Fibroblast of lung (primary cell): Measurements from ENCODE around the gene BDH1. TPM values are rescaled to one million over a fixed set of nuclear protein-coding genes. Genes with fewer than 3 reads are reported as not detected.

Source experiments
- DNase-seq, 2 donors: peaks; one replicate each; pipeline versions ENCODE4 v3.0.0 to v3.0.0-alpha.2; 2010; ENCODE audit warnings: low read depth in 2 of 2
- H2AFZ ChIP-seq: 2 replicates; pipeline ENCODE4 v1.5.1; 2012; ENCODE audit warnings: low read length, control low read depth, inconsistent platforms
- H3K27ac ChIP-seq: 2 replicates; pipeline ENCODE4 v1.5.1; 2011; ENCODE audit warnings: low read length, control low read depth; ENCODE audit not compliant: insufficient read depth
- H3K27me3 ChIP-seq: 2 replicates; pipeline ENCODE4 v1.5.1; 2011; ENCODE audit warnings: mild to moderate bottlenecking, low read length; ENCODE audit not compliant: control insufficient read depth, insufficient read depth
- H3K36me3 ChIP-seq: 2 replicates; pipeline ENCODE4 v1.5.1; 2011; ENCODE audit warnings: low read length; ENCODE audit not compliant: control insufficient read depth, insufficient read depth
- H3K4me1 ChIP-seq: 2 replicates; pipeline ENCODE4 v1.5.1; 2011; ENCODE audit warnings: low read length; ENCODE audit not compliant: control insufficient read depth, insufficient read depth; ENCODE audit errors: extremely low read depth
- H3K4me2 ChIP-seq: 2 replicates; pipeline ENCODE4 v1.5.1; 2011; ENCODE audit warnings: low read length, control low read depth; ENCODE audit not compliant: insufficient read depth; ENCODE audit errors: extremely low read depth
- H3K4me3 ChIP-seq, 4 experiments: fragments of 200-600 bp in 1 of 4; sonication (generic) in 1 of 4; replicated peaks in 1 of 4; 2 replicates each; pipeline ENCODE4 v1.5.1; 2011 to 2016; ENCODE audit warnings: low read length in 4 of 4, low read depth in 3 of 4, mild to moderate bottlenecking in 3 of 4, control low read depth in 2 of 4, inconsistent platforms in 1 of 4, mixed read lengths in 1 of 4; ENCODE audit not compliant: insufficient read depth in 1 of 4; ENCODE audit errors: control extremely low read depth in 1 of 4
- H3K79me2 ChIP-seq: 2 replicates; pipeline ENCODE4 v1.5.1; 2012; ENCODE audit warnings: mild to moderate bottlenecking, low read length, inconsistent platforms; ENCODE audit not compliant: control insufficient read depth, insufficient read depth
- H3K9ac ChIP-seq: 2 replicates; pipeline ENCODE4 v1.5.1; 2011; ENCODE audit warnings: mild to moderate bottlenecking, low read length, control low read depth; ENCODE audit not compliant: insufficient read depth
- H3K9me3 ChIP-seq: 2 replicates; pipeline ENCODE4 v1.5.1; 2012; ENCODE audit warnings: low read depth, low read length; ENCODE audit not compliant: control insufficient read depth, insufficient read depth
- H4K20me1 ChIP-seq: 2 replicates; pipeline ENCODE4 v1.5.1; 2011; ENCODE audit warnings: low read length; ENCODE audit not compliant: control insufficient read depth, insufficient read depth; ENCODE audit errors: extremely low read depth
- EZH2 ChIP-seq: IDR thresholded peaks from 2 replicates; pipeline ENCODE4 v1.5.1; 2012; ENCODE audit warnings: low read length, control low read depth, mild to moderate bottlenecking; ENCODE audit errors: missing control alignments
- polyA plus RNA-seq, 2 donors: library from polyadenylated mRNA; depleted of rRNA in 1 of 2; stranded (reverse) in 1 of 2; unstranded in 1 of 2; fragments of >200 nt; gene quantifications; 2 replicates each; pipeline ENCODE4 v1.2.1, GENCODE V29; 2011 to 2012; ENCODE audit warnings: missing spikeins in 1 of 2
- total RNA-seq: library from RNA; depleted of rRNA; stranded (reverse); fragments of >200 nt; gene quantifications from 2 replicates; pipeline ENCODE4 v1.2.1, GENCODE V29; 2014
- TF ChIP-seq, protein P1 (sequence below), 2 donors: IDR thresholded peaks in 1 of 2; conservative IDR thresholded peaks in 1 of 2; 1 replicate in 1 of 2; 2 replicates in 1 of 2; pipeline ENCODE4 v1.5.1; 2011 to 2012; ENCODE audit warnings: low read length in 2 of 2, control low read depth in 1 of 2, inconsistent platforms in 1 of 2, low read depth in 1 of 2, mild to moderate bottlenecking in 1 of 2

The BDH1 gene
- total and polyA plus RNA-seq, 2 donors (not counting 1 experiment from before 2014, with no cell fraction given), result 0.66 to 3.1 TPM

DNA sequence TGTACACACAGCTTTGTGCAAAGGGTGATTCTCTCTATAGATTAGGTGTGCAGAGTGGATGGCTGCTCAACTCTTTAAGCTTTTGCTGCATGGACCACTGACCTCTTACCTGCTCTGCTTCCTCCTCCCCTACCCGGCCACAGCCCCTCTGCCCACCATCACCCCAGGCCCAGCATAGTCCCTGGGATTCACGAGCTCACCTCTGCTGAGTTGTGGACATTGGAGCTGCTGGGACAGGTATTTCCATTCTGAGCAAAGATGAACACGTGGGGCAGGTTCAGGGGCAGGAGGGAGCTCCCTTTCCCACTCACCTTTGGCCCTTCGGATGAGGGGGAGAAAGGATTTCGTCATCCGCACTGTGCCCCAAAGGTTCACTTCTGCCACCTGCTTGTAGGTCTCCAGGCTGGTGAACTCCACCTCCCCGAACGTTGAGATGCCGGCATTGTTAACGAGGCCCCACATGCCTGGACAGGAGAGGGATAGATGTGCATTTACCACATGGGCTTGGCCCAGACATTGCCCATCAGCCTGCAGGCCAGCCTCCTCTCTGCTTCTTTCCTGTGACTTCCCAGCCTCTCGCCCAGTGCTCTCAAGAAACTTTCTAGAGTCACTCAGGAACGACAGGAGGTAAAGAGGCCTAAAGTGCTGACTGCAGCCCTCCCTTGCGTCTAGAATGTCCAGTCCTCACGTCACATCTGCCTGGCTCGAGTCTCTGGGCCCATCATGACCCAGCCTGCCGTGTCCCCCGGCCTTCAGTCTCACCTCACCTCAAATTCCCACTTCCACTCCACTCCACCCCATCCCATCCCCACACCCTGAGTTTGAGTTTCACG lies 41.6 kb downstream of the BDH1 start:
- Histone ChIP-seq H3K9me3 (no peaks in the 10 kb centered on the region), H2AFZ (no peak overlapping the region), H3K4me2 (no peak overlapping the region), H3K4me1 (peaks cover 10% of the 10 kb centered on the region), H4K20me1 (no peaks in the 10 kb centered on the region), H3K36me3 (no peaks in the 10 kb centered on the region), H3K27me3 (no peaks in the 10 kb centered on the region), H3K27ac (no peak overlapping the region), H3K4me3 (no peak overlapping the region), H3K9ac (no peak overlapping the region), H3K79me2 (no peaks in the 10 kb centered on the region)
- DNase-seq, result no peak
- TF ChIP-seq, protein P1, sequence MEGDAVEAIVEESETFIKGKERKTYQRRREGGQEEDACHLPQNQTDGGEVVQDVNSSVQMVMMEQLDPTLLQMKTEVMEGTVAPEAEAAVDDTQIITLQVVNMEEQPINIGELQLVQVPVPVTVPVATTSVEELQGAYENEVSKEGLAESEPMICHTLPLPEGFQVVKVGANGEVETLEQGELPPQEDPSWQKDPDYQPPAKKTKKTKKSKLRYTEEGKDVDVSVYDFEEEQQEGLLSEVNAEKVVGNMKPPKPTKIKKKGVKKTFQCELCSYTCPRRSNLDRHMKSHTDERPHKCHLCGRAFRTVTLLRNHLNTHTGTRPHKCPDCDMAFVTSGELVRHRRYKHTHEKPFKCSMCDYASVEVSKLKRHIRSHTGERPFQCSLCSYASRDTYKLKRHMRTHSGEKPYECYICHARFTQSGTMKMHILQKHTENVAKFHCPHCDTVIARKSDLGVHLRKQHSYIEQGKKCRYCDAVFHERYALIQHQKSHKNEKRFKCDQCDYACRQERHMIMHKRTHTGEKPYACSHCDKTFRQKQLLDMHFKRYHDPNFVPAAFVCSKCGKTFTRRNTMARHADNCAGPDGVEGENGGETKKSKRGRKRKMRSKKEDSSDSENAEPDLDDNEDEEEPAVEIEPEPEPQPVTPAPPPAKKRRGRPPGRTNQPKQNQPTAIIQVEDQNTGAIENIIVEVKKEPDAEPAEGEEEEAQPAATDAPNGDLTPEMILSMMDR (conservative IDR thresholded peaks at IDR 0.05 in 1 of 2, IDR thresholded peaks at IDR 0.05 in 1 of 2; ENCODE audit: low read depth in 1 of 2, low read length in 2 of 2), result no peak
- TF ChIP-seq EZH2, result no peak

- no peak overlapping the region for H3K9ac ChIP-seq
- no peak overlapping the region for H3K4me3 ChIP-seq
- H4K20me1 ChIP-seq, result no peaks in the 10 kb centered on the region
- no peaks in the 10 kb centered on the region for H3K9me3 ChIP-seq
- no peak for TF ChIP-seq EZH2
- TF ChIP-seq, protein P1 (conservative IDR thresholded peaks at IDR 0.05 in 1 of 2, IDR thresholded peaks at IDR 0.05 in 1 of 2; ENCODE audit: low read depth in 1 of 2, low read length in 2 of 2), result no peak
- no peaks in the 10 kb centered on the region for H3K79me2 ChIP-seq
- H3K4me2 ChIP-seq, result no peak overlapping the region
- H3K27me3 ChIP-seq, result no peaks in the 10 kb centered on the region
- no peaks in the 10 kb centered on the region for H3K36me3 ChIP-seq
- H3K27ac ChIP-seq, result no peak overlapping the region
- peaks cover 10% of the 10 kb centered on the region for H3K4me1 ChIP-seq
- no peak for DNase-seq
- no peak overlapping the region for H2AFZ ChIP-seq
Observed at GRCh38 chr3:197512691-197513571, 42.8 kb downstream of the BDH1 start.
